Astrocyte (in vitro differentiated cells and primary cell): Measurements from ENCODE around the gene MLF2. TPM values are rescaled to one million over a fixed set of nuclear protein-coding genes. Genes with fewer than 3 reads are reported as not detected.

Source experiments
- DNase-seq: peaks from one replicate; pipeline ENCODE4 v3.0.0-alpha.2; 2010; ENCODE audit warnings: low read depth
- FAIRE-seq: peaks from 2 replicates; lab custom pipeline; 2011; peaks lifted over from hg19 to GRCh38; lab: Jason Lieb, UNC
- H2AFZ ChIP-seq: 2 replicates; pipeline ENCODE4 v1.6.0; 2012; ENCODE audit warnings: low read depth, low read length, inconsistent platforms
- H3K27ac ChIP-seq: 2 replicates; pipeline ENCODE4 v1.5.1; 2011; ENCODE audit warnings: low read depth, low read length, inconsistent platforms
- H3K27me3 ChIP-seq: 2 replicates; pipeline ENCODE4 v1.6.0; 2011; ENCODE audit warnings: low read length, inconsistent platforms; ENCODE audit not compliant: insufficient read depth
- H3K36me3 ChIP-seq: 2 replicates; pipeline ENCODE4 v1.5.1; 2011; ENCODE audit warnings: low read length, inconsistent platforms; ENCODE audit not compliant: insufficient read depth
- H3K4me1 ChIP-seq: 2 replicates; pipeline ENCODE4 v1.5.1; 2011; ENCODE audit warnings: low read length, inconsistent platforms; ENCODE audit not compliant: insufficient read depth
- H3K4me2 ChIP-seq: 2 replicates; pipeline ENCODE4 v1.6.0; 2012; ENCODE audit warnings: low read length, inconsistent platforms
- H3K4me3 ChIP-seq: 2 replicates; pipeline ENCODE4 v1.5.1; 2011; ENCODE audit warnings: low read depth, mild to moderate bottlenecking, low read length, inconsistent platforms; ENCODE audit not compliant: insufficient read depth
- H3K79me2 ChIP-seq: 2 replicates; pipeline ENCODE4 v1.6.0; 2012; ENCODE audit warnings: mild to moderate bottlenecking, low read length, inconsistent platforms; ENCODE audit not compliant: insufficient read depth
- H3K9ac ChIP-seq: 2 replicates; pipeline ENCODE4 v1.6.0; 2012; ENCODE audit warnings: mild to moderate bottlenecking, low read length, inconsistent platforms
- H3K9me3 ChIP-seq: 2 replicates; pipeline ENCODE4 v1.5.1; 2012; ENCODE audit warnings: low read depth, mild to moderate bottlenecking, low read length, inconsistent platforms; ENCODE audit not compliant: insufficient read depth
- H4K20me1 ChIP-seq: 2 replicates; pipeline ENCODE4 v1.6.0; 2012; ENCODE audit warnings: low read length, inconsistent platforms; ENCODE audit not compliant: insufficient read depth
- H3K27ac Mint-ChIP-seq: one replicate; pipeline ENCODE4 v1.8.0; 2021; ENCODE audit warnings: mild to moderate bottlenecking, mixed read lengths; ENCODE audit not compliant: unreplicated experiment
- H3K27me3 Mint-ChIP-seq: one replicate; pipeline ENCODE4 v1.8.0; 2021; ENCODE audit warnings: low read depth, mixed read lengths; ENCODE audit not compliant: unreplicated experiment
- H3K36me3 Mint-ChIP-seq: one replicate; pipeline ENCODE4 v1.8.0; 2021; ENCODE audit warnings: low read depth, mixed read lengths; ENCODE audit not compliant: unreplicated experiment
- H3K4me1 Mint-ChIP-seq: one replicate; pipeline ENCODE4 v1.8.0; 2021; ENCODE audit warnings: low read depth, mixed read lengths; ENCODE audit not compliant: unreplicated experiment
- H3K4me3 Mint-ChIP-seq: one replicate; pipeline ENCODE4 v1.8.0; 2021; ENCODE audit warnings: mild to moderate bottlenecking, moderate library complexity, mixed read lengths; ENCODE audit not compliant: unreplicated experiment
- H3K9me3 Mint-ChIP-seq: one replicate; pipeline ENCODE4 v1.8.0; 2021; ENCODE audit warnings: mild to moderate bottlenecking, mixed read lengths; ENCODE audit not compliant: unreplicated experiment
- CTCF ChIP-seq: IDR thresholded peaks from 2 replicates; pipeline ENCODE4 v1.5.1; 2011; ENCODE audit warnings: low read depth, mild to moderate bottlenecking, inconsistent platforms, low read length, moderate library complexity; ENCODE audit not compliant: insufficient read depth
- EZH2 ChIP-seq: IDR thresholded peaks from 2 replicates; pipeline ENCODE4 v1.6.1; 2012; ENCODE audit warnings: mild to moderate bottlenecking, low read length, inconsistent platforms; ENCODE audit not compliant: insufficient read depth
- total RNA-seq: library from RNA; stranded (reverse); gene quantifications from 2 replicates; pipeline ENCODE4 v1.2.1, GENCODE V29; 2021

Gene MLF2
- total RNA-seq, 1 donor from 2014 or later: 316 TPM

GRCh38 chr12:6767353-6768319, 14.7 kb upstream of the MLF2 start:
- Histone ChIP-seq H3K27ac (no peak overlapping the region), H3K9me3 (no peaks in the 10 kb centered on the region), H3K4me1 (peaks cover 45% of the 10 kb centered on the region), H3K27me3 (no peaks in the 10 kb centered on the region), H3K79me2 (peaks cover 33% of the 10 kb centered on the region), H4K20me1 (peaks cover 53% of the 10 kb centered on the region), H3K36me3 (peaks cover 16% of the 10 kb centered on the region), H3K9ac (peak overlapping the region; percentile 85), H3K4me2 (peak overlapping the region; percentile 94), H2AFZ (no peak overlapping the region), H3K4me3 (peak overlapping the region; percentile 95)
- Mint-ChIP-seq H3K36me3 (peaks cover 20% of the 10 kb centered on the region), H3K27ac (peak overlapping the region; percentile 81), H3K4me1 (peaks cover 34% of the 10 kb centered on the region), H3K4me3 (peak overlapping the region; percentile 95), H3K9me3 (no peaks in the 10 kb centered on the region), H3K27me3 (peaks cover 2% of the 10 kb centered on the region)
- TF ChIP-seq CTCF: no peak
- no peak for TF ChIP-seq EZH2
- DNase-seq (no peak), FAIRE-seq (no peak)

- FAIRE-seq (no peak), DNase-seq (peak; percentile 32)
- Histone ChIP-seq H3K9ac (peak overlapping the region; percentile 85), H3K36me3 (peaks cover 15% of the 10 kb centered on the region), H4K20me1 (peaks cover 49% of the 10 kb centered on the region), H3K4me1 (peaks cover 45% of the 10 kb centered on the region), H3K9me3 (no peaks in the 10 kb centered on the region), H3K27me3 (no peaks in the 10 kb centered on the region), H3K4me3 (peak overlapping the region; percentile 95), H3K4me2 (peak overlapping the region; percentile 94), H3K27ac (no peak overlapping the region), H2AFZ (no peak overlapping the region), H3K79me2 (peaks cover 33% of the 10 kb centered on the region)
- Mint-ChIP-seq H3K4me1 (peaks cover 37% of the 10 kb centered on the region), H3K4me3 (peak overlapping the region; percentile 95), H3K9me3 (no peaks in the 10 kb centered on the region), H3K27ac (peak overlapping the region; percentile 81), H3K27me3 (no peaks in the 10 kb centered on the region), H3K36me3 (peaks cover 17% of the 10 kb centered on the region)
- TF ChIP-seq CTCF (peak; percentile 18), EZH2 (no peak)
These were observed 13.9 kb upstream of the MLF2 start for GRCh38 chr12:6766651-6767349.
